Activated CD4-positive, alpha-beta T cell treated with anti-CD3 and anti-CD28 coated beads, Interleukin-2, amount 50 U/mL, for 1 hour (primary cell): Measurements from ENCODE around the gene ANK3.

Experiments used
- DNase-seq: peaks from one replicate; pipeline ENCODE4 v3.0.0-alpha.2; 2020

Gene ANK3

GRCh38 chr10:60271319-60272040, 118.2 kb downstream of the ANK3 start:
- no peak for DNase-seq

GRCh38 chr10:60270426-60270825, 119.2 kb downstream of the ANK3 start:
- DNase-seq: no peak

- no peak for DNase-seq
Observed at GRCh38 chr10:60267802-60268201, 121.9 kb downstream of the ANK3 start.

GRCh38 chr10:60266513-60266912, 123.2 kb downstream of the ANK3 start:
- no peak for DNase-seq

GRCh38 chr10:60262647-60263126, 127.0 kb downstream of the ANK3 start:
- no peak for DNase-seq

GRCh38 chr10:60260321-60260720, 129.4 kb downstream of the ANK3 start:
- no peak for DNase-seq

GRCh38 chr10:60258429-60258797, 131.3 kb downstream of the ANK3 start:
- DNase-seq: no peak

GRCh38 chr10:60257767-60258428, 131.8 kb downstream of the ANK3 start:
- DNase-seq: no peak

GRCh38 chr10:60254776-60255175, 134.9 kb downstream of the ANK3 start:
- DNase-seq: no peak

GRCh38 chr10:60253484-60253883, 136.2 kb downstream of the ANK3 start:
- DNase-seq: no peak

- DNase-seq: no peak
Observed at GRCh38 chr10:60252688-60253087, 137.0 kb downstream of the ANK3 start.

- DNase-seq: no peak
Observed at GRCh38 chr10:60246382-60246781, 143.3 kb downstream of the ANK3 start.

- no peak for DNase-seq
Observed at GRCh38 chr10:60239228-60239627, 150.4 kb downstream of the ANK3 start.

GRCh38 chr10:60238759-60239100, 150.9 kb downstream of the ANK3 start:
- no peak for DNase-seq

- DNase-seq: no peak
Observed at GRCh38 chr10:60237977-60238758, 151.5 kb downstream of the ANK3 start.

- no peak for DNase-seq
Observed at GRCh38 chr10:60236869-60237524, 152.7 kb downstream of the ANK3 start.

- DNase-seq: no peak
Observed at GRCh38 chr10:60235001-60235400, 154.7 kb downstream of the ANK3 start.

- DNase-seq: no peak
Observed at GRCh38 chr10:60234551-60234950, 155.1 kb downstream of the ANK3 start.

- no peak for DNase-seq
Observed at GRCh38 chr10:60230892-60231291, 158.8 kb downstream of the ANK3 start.

- no peak for DNase-seq
Observed at GRCh38 chr10:60224066-60224705, 165.5 kb downstream of the ANK3 start.

GRCh38 chr10:60222047-60222446, 167.6 kb downstream of the ANK3 start:
- DNase-seq: no peak

- DNase-seq: no peak
Observed at GRCh38 chr10:60212195-60212594, 177.5 kb downstream of the ANK3 start.
